Fibroblast of the aortic adventitia (primary cell): Measurements from ENCODE around the gene RCBTB1. TPM values are rescaled to one million over a fixed set of nuclear protein-coding genes. Genes with fewer than 3 reads are reported as not detected.

Experiments
- DNase-seq: peaks from one replicate; pipeline ENCODE4 v3.0.0-alpha.2; 2010; ENCODE audit warnings: low read depth
- H3K4me3 ChIP-seq: 2 replicates; pipeline ENCODE4 v1.5.1; 2011; ENCODE audit warnings: low read depth, mild to moderate bottlenecking, control low read depth, low read length, moderate library complexity
- CTCF ChIP-seq: IDR thresholded peaks from 2 replicates; pipeline ENCODE4 v1.5.1; 2011; ENCODE audit warnings: mild to moderate bottlenecking, low read length, control low read depth, inconsistent platforms; ENCODE audit not compliant: insufficient read depth
- total RNA-seq: library from RNA; depleted of rRNA; stranded (reverse); fragments of >200 nt; gene quantifications from 2 replicates; pipeline ENCODE4 v1.2.3, GENCODE V29; 2012; ENCODE audit warnings: low replicate concordance

The RCBTB1 gene
- total RNA-seq, 1 donor = 24.0 TPM

GRCh38 chr13:49533591-49534269 is 51.6 kb downstream of the RCBTB1 start:
- TF ChIP-seq CTCF = no peak
- H3K4me3 ChIP-seq = no peak overlapping the region
- no peak for DNase-seq

GRCh38 chr13:49533011-49533410 is 52.3 kb downstream of the RCBTB1 start:
- H3K4me3 ChIP-seq = no peak overlapping the region
- DNase-seq = no peak
- TF ChIP-seq CTCF = no peak

GRCh38 chr13:49532593-49532992 is 52.8 kb downstream of the RCBTB1 start:
- TF ChIP-seq CTCF = no peak
- DNase-seq = no peak
- no peak overlapping the region for H3K4me3 ChIP-seq

GRCh38 chr13:49530457-49530856 is 54.9 kb downstream of the RCBTB1 start:
- no peak for DNase-seq
- H3K4me3 ChIP-seq = no peak overlapping the region
- TF ChIP-seq CTCF = no peak

GRCh38 chr13:49528161-49528560 is 57.2 kb downstream of the RCBTB1 start:
- no peak for TF ChIP-seq CTCF
- no peak for DNase-seq
- H3K4me3 ChIP-seq = no peak overlapping the region

GRCh38 chr13:49527123-49527522 is 58.2 kb downstream of the RCBTB1 start:
- H3K4me3 ChIP-seq = no peak overlapping the region
- no peak for DNase-seq
- no peak for TF ChIP-seq CTCF

GRCh38 chr13:49524740-49525501 is 60.4 kb downstream of the RCBTB1 start:
- no peak for DNase-seq
- no peak overlapping the region for H3K4me3 ChIP-seq
- no peak for TF ChIP-seq CTCF
